ENCODE results near the gene IFNGR1. TPM values are rescaled to one million over a fixed set of nuclear protein-coding genes. Genes with fewer than 3 reads are reported as not detected.

The IFNGR1 gene
- total and polyA plus RNA-seq, 10 of the 15 experiments (the other 5 are each of a cell fraction or from before 2014, with no cell fraction given) = 89.0 to 296 (median 138) TPM

- H3K4me1 ChIP-seq (ENCODE audit: control insufficient read depth, insufficient read depth, low read length) = peaks cover 54% of the 10 kb centered on the region
- ChIA-PET CTCF (interaction anchor here (1.0 to 4.5 kb wide), 5 partner anchors 9 to 128 kb away, joined by 3 to 19 read pairs (median 5); no protein-coding TSS in a partner anchor), RAD21 (ENCODE audit: unreplicated experiment) (interaction anchor here (0.6 to 3.2 kb wide), 20 partner anchors 8 to 138 kb away, joined by 3 to 18 read pairs (median 4); no protein-coding TSS in a partner anchor), POLR2A (interaction anchor here (0.7 to 6.2 kb wide), 11 partner anchors 10 to 444 kb away, joined by 3 to 36 read pairs (median 4); no protein-coding TSS in a partner anchor), SMC1A (ENCODE audit: uncharacterized antibody, unreplicated experiment) (interaction anchor here (0.6 to 5.9 kb wide), 25 partner anchors 8 to 435 kb away, joined by 3 to 77 read pairs (median 6); no protein-coding TSS in a partner anchor)
- no peak overlapping the region for H3K9ac ChIP-seq (ENCODE audit: control insufficient read depth, insufficient read depth, low read length)
- H3K79me2 ChIP-seq (ENCODE audit: control insufficient read depth, insufficient read depth, low read length) = peaks cover 14% of the 10 kb centered on the region
- no peaks in the 10 kb centered on the region for H3K27me3 ChIP-seq (replicated peaks in 1 of 2; ENCODE audit: control insufficient read depth in 2 of 2, insufficient read depth in 2 of 2, low read length in 1 of 2)
- H3K4me2 ChIP-seq (ENCODE audit: control insufficient read depth, insufficient read depth) = no peak overlapping the region
- H3K4me3 ChIP-seq = no peak overlapping the region
- 65% methylated on average over 6 of the region's 6 CpGs for WGBS (ENCODE audit: insufficient coverage, insufficient replicate concordance, low lambda C conversion rate, missing lambda C conversion rate)
- H3K36me3 ChIP-seq (ENCODE audit: control insufficient read depth in 2 of 2, insufficient read depth in 2 of 2, low read length in 1 of 2) = no peaks in the 10 kb centered on the region
- TF ChIP-seq NR2F1 (conservative IDR thresholded peaks at IDR 0.05) = no peak
- no peak for TF ChIP-seq BRCA1 (IDR thresholded peaks at IDR 0.05; ENCODE audit: low read depth, low read length)
- no peak for TF ChIP-seq EGR1 (IDR thresholded peaks at IDR 0.05; ENCODE audit: borderline replicate concordance in 1 of 2, low read depth in 2 of 2, low read length in 2 of 2)
- TF ChIP-seq GABPA (IDR thresholded peaks at IDR 0.05; ENCODE audit: low read depth) = no peak
- TF ChIP-seq MTA3 (IDR thresholded peaks at IDR 0.05; ENCODE audit: borderline replicate concordance, low read length) = 0 out of 2 replicates have a peak, but pooled peaks have one; percentile 13
- no peak for TF ChIP-seq SMAD5 (IDR thresholded peaks at IDR 0.05; ENCODE audit: low read depth)
- TF ChIP-seq CBX5 (IDR thresholded peaks at IDR 0.05; ENCODE audit: low read depth) = no peak
- no peak for TF ChIP-seq NBN (IDR thresholded peaks at IDR 0.05)
- TF ChIP-seq ZBTB4 (CRISPR knock-in tag; IDR thresholded peaks at IDR 0.05) = no peak
- no peak for TF ChIP-seq FOXM1 (IDR thresholded peaks at IDR 0.05; ENCODE audit: low read depth, low read length)
- no peak for TF ChIP-seq JUND (IDR thresholded peaks at IDR 0.05; ENCODE audit: low read depth, low read length)
- TF ChIP-seq RBBP5 (conservative IDR thresholded peaks at IDR 0.05) = no peak
- TF ChIP-seq CREB1 (IDR thresholded peaks at IDR 0.05; ENCODE audit: low read depth) = peak; percentile 57; the same call in 1 of the 2 replicates
- no peak for TF ChIP-seq TARDBP (IDR thresholded peaks at IDR 0.05; ENCODE audit: borderline replicate concordance)
- TF ChIP-seq YY1 (IDR thresholded peaks at IDR 0.05; ENCODE audit: low read depth, low read length) = no peak
- TF ChIP-seq IRF3 (IDR thresholded peaks at IDR 0.05) = no peak
- no peak for TF ChIP-seq RELA (IDR thresholded peaks at IDR 0.05; ENCODE audit: borderline replicate concordance, partially characterized antibody)
- TF ChIP-seq CEBPB (IDR thresholded peaks at IDR 0.05; ENCODE audit: borderline replicate concordance in 1 of 2, low read depth in 2 of 2, low read length in 2 of 2) = no peak
- TF ChIP-seq MXI1 (IDR thresholded peaks at IDR 0.05; ENCODE audit: low read depth, low read length) = no peak
- no peak for TF ChIP-seq SIX5 (IDR thresholded peaks at IDR 0.05; ENCODE audit: low read depth, low read length, severe bottlenecking)
- no peak for TF ChIP-seq NFXL1 (IDR thresholded peaks at IDR 0.05; ENCODE audit: borderline replicate concordance)
- TF ChIP-seq CREM (IDR thresholded peaks at IDR 0.05; ENCODE audit: low read depth) = peak; percentile 21; the same call in 1 of the 2 replicates
- H3K27ac ChIP-seq (ENCODE audit: control insufficient read depth, insufficient read depth) = peak overlapping the region; percentile 84
- intact Hi-C loops (cut with micrococcal nuclease; ENCODE audit: unreplicated experiment) (no loop called here), in situ Hi-C loops (cut with MboI) (no loop called here)
- DNase-seq (ENCODE audit: low read depth, low spot score) (no peak), ATAC-seq (no peak), FAIRE-seq (no peak)
- no TSS peak for BruUV-seq (replicated peaks)
- H4K20me1 ChIP-seq (ENCODE audit: control insufficient read depth, insufficient read depth) = no peaks in the 10 kb centered on the region
- peak overlapping the region; percentile 61 for H2AFZ ChIP-seq (ENCODE audit: control insufficient read depth, low read depth, low read length)
- H3K9me3 ChIP-seq (replicated peaks; ENCODE audit: control insufficient read depth, insufficient read depth, low read length) = no peaks in the 10 kb centered on the region; the same call in 2 of the 3 replicates
Measured at GRCh38 chr6:137223370-137224131, 4.4 kb upstream of the IFNGR1 start.

Data from GM12878 (cell line).